HG02870 (cell line): ENCODE measurements around the gene SPOCD1.

Experiments
- ATAC-seq: cut with Tn5 transposase; IDR thresholded peaks from one replicate; pipeline ENCODE4 v1.9.1; 2021; ENCODE audit warnings: mild to moderate bottlenecking, moderate library complexity; ENCODE audit not compliant: unreplicated experiment

Gene SPOCD1

GRCh38 chr1:31774495-31774894 lies 41.3 kb downstream of the SPOCD1 start:
- no peak for ATAC-seq

DNA sequence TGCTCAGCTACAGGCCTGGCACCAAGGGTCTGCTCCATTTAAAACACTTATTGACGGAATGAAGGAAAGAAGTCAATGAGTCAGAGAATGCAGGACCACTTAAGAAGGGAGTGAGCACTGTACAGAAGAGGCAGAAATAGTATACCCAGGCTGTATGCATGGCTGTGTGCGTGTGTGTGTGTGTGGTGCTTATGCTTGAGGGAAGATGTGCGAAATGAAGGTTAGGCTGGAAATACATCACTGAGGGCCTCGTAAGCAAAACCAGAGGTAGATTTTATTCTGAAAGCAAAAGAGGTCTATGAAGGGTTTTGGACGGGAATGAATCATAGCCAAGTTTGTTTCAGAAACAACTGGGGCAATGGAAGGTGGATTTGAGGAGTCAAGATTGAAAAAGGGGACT lies 42.0 kb downstream of the SPOCD1 start:
- no peak for ATAC-seq

GRCh38 chr1:31772669-31773248 lies 43.1 kb downstream of the SPOCD1 start:
- no peak for ATAC-seq

DNA sequence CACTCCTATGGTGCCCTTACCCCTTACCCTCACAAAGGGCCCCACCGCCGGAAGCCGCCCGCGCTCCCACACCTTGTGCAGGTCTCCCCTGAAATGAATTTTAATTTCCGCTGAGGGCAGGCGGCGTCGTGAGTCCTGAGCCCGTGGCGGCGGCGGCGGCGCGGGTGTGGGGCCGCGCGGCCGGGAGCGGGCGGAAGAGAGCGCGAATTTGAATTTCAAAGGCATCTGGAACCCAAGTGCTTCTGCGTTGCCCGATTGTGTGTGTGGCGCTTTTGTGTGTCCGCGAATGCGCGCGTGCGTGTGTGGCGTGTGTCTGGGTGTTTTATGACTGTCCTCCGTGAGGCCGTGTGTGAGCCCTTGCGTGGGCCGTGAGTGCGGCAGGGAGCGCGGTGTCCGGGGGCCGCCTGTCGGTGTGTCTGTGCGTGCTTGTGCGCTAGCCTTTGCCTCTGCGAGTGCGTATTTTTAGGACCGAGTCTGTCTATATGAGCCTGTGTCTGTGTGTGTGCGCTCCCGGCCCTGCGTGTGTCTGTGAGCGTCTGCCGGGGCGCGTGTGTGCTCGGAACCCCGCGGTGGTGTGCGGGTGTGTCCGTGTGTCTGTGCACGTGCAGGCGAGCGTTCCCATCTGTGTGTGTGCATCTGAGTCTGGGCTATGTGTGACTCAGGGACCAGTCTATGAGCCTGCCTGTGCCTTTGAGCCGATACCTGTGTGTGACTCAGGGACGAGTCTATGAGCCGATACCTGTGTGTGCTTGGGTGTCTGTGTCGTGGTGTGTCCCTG lies 43.7 kb downstream of the SPOCD1 start:
- no peak for ATAC-seq

GRCh38 chr1:31769720-31770390 lies 46.0 kb downstream of the SPOCD1 start:
- no peak for ATAC-seq

GRCh38 chr1:31768939-31769704 lies 46.7 kb downstream of the SPOCD1 start:
- no peak for ATAC-seq

DNA sequence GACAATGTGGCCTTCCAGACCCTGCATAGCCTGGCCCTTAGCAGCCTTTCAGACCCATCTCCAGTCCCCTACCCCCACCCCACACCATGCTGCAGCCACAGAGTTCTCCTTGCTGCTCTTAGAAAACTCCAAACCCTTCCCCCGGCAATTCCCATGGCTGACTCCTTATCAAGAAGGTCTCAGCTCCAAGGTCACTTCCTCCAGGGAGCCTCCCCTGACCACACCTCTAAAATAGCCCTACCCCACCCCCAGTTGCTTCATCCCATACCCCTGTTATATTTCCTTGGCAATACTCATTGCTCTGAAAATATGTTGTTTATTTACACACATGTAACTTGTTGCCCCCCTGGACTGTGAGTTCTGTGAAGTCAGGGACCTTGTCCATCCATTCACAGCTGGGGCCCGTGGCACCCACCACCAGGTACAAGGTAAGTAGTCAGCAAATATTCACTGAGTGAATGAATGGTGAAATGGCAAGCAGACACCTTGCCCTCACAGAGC lies 47.4 kb downstream of the SPOCD1 start:
- no peak for ATAC-seq

GRCh38 chr1:31767225-31767624 lies 48.6 kb downstream of the SPOCD1 start:
- no peak for ATAC-seq

DNA sequence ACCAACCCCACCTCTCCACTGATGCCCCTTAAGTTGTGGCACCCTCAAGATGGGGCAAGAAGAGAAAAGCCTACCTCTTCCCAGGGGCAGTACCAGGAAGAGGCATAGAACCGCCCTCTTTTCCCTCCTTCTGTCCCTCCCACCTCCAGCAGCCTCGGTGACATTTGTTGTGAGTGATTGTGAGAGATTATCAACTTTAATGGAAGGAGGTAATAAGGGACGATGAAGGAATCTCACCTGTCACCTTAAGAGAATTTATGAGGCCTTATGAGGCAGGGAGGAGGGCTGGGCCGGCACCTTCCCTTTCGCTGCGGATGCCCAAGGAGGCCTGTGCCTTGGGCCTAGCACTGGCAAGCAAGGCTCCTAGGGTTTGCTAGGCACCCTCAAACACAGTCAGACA lies 50.3 kb downstream of the SPOCD1 start:
- no peak for ATAC-seq

DNA sequence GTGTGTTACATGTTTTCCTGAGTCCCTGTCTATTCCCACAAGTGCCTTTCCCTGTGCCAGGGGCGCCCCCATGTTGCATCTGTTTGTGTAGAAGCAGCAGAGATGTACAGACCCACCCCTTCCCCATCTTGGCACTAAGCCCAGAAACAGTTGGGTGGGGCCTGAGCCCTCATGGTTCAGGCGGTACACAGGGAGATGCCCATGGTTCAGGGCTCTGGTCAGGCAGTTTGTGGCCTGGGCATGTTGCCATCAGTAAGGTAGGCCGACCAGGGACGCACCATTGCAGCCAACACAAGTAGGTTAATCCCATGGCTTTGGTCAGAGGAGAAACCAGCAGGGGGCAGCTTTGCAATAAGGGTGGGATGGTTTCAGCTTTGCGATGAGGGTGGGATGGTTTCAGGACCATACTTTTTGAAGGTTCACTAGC lies 50.8 kb downstream of the SPOCD1 start:
- no peak for ATAC-seq

DNA sequence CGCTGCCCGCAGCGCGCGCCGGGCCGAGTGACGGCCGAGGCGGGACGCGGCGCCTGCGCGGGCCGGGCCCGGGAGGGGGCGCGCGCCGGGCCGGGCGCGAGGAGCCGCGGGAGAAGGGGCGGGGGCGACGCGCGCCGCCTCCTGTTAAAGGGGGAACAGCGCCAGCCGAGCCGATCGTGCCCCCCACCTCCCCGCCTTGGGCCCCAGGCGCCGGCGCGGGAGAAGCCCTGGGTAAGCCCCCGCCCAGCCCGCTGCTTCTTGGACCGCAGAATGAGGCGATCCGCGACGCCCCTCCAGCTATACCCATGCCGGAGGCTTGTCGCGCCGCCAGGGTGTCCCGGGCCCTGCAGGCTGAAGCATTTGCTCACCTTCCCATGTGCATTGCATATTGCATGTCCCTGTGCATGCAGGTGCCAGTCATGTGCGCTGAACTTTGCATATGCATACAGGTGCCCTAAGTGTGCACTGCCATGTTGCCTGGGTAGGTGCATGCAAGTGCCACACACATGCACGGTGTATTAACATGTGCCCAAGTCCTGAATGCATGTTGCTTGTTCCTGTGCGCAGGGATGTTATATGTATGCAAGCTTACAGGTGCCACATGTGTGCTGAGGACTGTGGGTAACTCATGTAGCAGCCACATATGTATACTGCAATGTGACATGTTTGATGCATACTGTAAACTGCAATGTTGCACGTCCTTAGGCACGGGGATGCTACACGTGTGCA lies 51.3 kb downstream of the SPOCD1 start, which contains the start of gene ADGRB2:
Gene ADGRB2, minus strand, starts transcription at position 29 of the 729 bp plus-strand sequence. CDS start 7,119 bp downstream, outside the sequence.
- no peak for ATAC-seq

GRCh38 chr1:31763671-31764311 lies 52.0 kb downstream of the SPOCD1 start:
- ATAC-seq = no peak

GRCh38 chr1:31762726-31763670 lies 52.8 kb downstream of the SPOCD1 start:
- ATAC-seq = no peak

DNA sequence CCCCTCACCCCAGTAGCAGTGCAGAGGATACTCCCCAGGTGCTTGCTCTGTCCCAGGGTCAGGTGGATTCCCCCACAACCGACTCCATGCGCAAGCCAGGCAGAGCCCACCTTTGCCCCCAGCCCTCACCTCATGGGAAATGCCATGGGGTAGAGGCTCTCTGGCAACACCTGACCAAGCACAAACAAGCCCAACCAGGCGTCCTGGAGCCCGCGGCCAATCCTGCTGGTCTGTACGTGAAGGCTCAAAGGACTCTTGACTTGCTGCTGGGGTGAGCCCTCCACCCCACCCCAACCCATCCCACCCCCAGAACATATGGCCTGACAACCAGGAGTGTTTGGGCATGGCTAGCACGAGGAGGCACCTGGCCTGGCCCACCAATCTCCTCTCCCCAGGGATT lies 53.5 kb downstream of the SPOCD1 start:
- ATAC-seq = no peak

DNA sequence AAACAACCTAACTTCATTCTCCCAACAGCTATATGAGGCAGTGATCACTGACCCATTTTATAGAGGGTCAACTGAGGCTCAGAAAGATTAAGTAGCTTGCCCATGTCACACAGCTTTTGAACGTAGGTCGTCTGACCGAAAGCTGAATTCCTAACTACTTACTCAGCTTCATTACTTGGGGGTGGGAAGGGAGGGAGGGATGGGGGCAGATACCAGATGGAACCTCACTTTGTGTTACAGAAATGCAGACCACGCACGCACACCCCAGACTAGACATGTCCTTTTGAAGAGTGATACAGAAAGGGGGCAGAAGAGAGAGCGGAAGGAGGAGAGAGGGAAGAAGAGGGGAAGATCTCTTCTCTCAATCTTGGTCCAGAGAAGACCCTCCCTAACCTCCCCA lies 53.9 kb downstream of the SPOCD1 start:
- ATAC-seq = no peak

GRCh38 chr1:31760471-31761470 lies 55.1 kb downstream of the SPOCD1 start:
- no peak for ATAC-seq

- ATAC-seq = no peak
Observed at GRCh38 chr1:31759298-31760023, 56.4 kb downstream of the SPOCD1 start.
